HEK293T (cell line): ENCODE data around the gene ZNF700.

ENCODE experiments used
- ARNT ChIP-seq: fragments of 450-650 bp; IDR thresholded peaks from 2 replicates; pipeline ENCODE4 v1.6.1; 2017; ENCODE audit warnings: mild to moderate bottlenecking
- BHLHE40 ChIP-seq: fragments of 450-650 bp; IDR thresholded peaks from 2 replicates; pipeline ENCODE4 v1.6.1; 2016; ENCODE audit warnings: mild to moderate bottlenecking, moderate library complexity, borderline replicate concordance
- CTBP1 ChIP-seq: fragments of 450-650 bp; IDR thresholded peaks from 2 replicates; pipeline ENCODE4 v1.6.1; 2016; ENCODE audit warnings: borderline replicate concordance
- ELF4 ChIP-seq: fragments of 450-650 bp; IDR thresholded peaks from 2 replicates; pipeline ENCODE4 v1.6.1; 2017; ENCODE audit warnings: antibody characterized with exemption
- FOXA1 ChIP-seq: fragments of 450-650 bp; IDR thresholded peaks from 2 replicates; pipeline ENCODE4 v1.6.1; 2016; ENCODE audit warnings: mild to moderate bottlenecking
- FOXM1 ChIP-seq: fragments of 450-650 bp; IDR thresholded peaks from 2 replicates; pipeline ENCODE4 v1.6.1; 2017; ENCODE audit warnings: mild to moderate bottlenecking, borderline replicate concordance
- HDGF ChIP-seq: fragments of 450-650 bp; IDR thresholded peaks from 2 replicates; pipeline ENCODE4 v1.6.1; 2017; ENCODE audit warnings: antibody characterized with exemption, borderline replicate concordance
- NFRKB ChIP-seq: fragments of 450-650 bp; IDR thresholded peaks from 2 replicates; pipeline ENCODE4 v1.6.1; 2016; ENCODE audit warnings: mild to moderate bottlenecking, moderate library complexity
- PKNOX1 ChIP-seq: fragments of 450-650 bp; IDR thresholded peaks from 2 replicates; pipeline ENCODE4 v1.6.1; 2016
- SP1 ChIP-seq: fragments of 450-650 bp; IDR thresholded peaks from 2 replicates; pipeline ENCODE4 v1.6.1; 2017
- SUZ12 ChIP-seq: fragments of 450-650 bp; IDR thresholded peaks from 2 replicates; pipeline ENCODE4 v1.6.1; 2016; ENCODE audit warnings: mild to moderate bottlenecking
- TARDBP ChIP-seq: fragments of 450-650 bp; IDR thresholded peaks from 2 replicates; pipeline ENCODE4 v1.6.1; 2016
- ZNF384 ChIP-seq: fragments of 450-650 bp; IDR thresholded peaks from 2 replicates; pipeline ENCODE4 v1.6.1; 2016

DNA sequence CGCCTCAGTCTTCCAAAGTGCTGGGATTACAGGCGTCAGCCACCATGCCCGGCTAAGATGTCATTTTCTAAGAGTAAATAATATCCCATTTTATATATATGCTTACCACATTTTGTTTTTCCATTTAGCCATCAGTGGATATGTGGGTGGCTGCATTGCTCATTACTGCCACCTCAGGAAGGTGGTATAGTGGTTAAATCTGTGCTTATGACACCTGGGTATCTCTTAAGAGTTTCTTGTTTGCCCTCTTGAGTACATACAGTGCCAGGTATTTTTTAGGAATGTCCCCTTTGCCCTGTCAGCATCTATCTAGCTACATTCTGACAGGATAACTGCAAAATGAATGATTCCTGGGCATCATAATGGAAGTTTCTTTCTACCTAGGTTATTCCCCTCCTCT lies 22.7 kb upstream of the ZNF700 start:
- TF ChIP-seq SUZ12 (no peak), SP1 (no peak), ELF4 (no peak), NFRKB (no peak), ZNF384 (no peak), PKNOX1 (no peak), CTBP1 (no peak), FOXA1 (no peak), BHLHE40 (no peak), TARDBP (no peak), FOXM1 (no peak), ARNT (no peak), HDGF (no peak)
